Hepatocyte (in vitro differentiated cells): ENCODE data around the gene SLC35A4. TPM values are rescaled to one million over a fixed set of nuclear protein-coding genes. Genes with fewer than 3 reads are reported as not detected.

Source experiments
- DNase-seq: peaks from one replicate; pipeline ENCODE4 v3.0.0-alpha.2; 2016; ENCODE audit warnings: low spot score
- H2AFZ ChIP-seq: fragments of 200-600 bp; sonication (generic); 2 replicates; pipeline ENCODE4 v1.6.0; 2016; ENCODE audit warnings: antibody characterized with exemption, mild to moderate bottlenecking
- H3K27ac ChIP-seq: fragments of 200-600 bp; sonication (generic); 2 replicates; pipeline ENCODE4 v1.5.1; 2016; ENCODE audit warnings: mild to moderate bottlenecking
- H3K27me3 ChIP-seq: fragments of 200-600 bp; sonication (generic); 2 replicates; pipeline ENCODE4 v1.6.1; 2016
- H3K36me3 ChIP-seq: fragments of 200-600 bp; sonication (generic); replicated peaks from 2 replicates; pipeline ENCODE4 v1.5.1; 2016; ENCODE audit warnings: low read depth; ENCODE audit not compliant: insufficient read depth
- H3K4me1 ChIP-seq: fragments of 200-600 bp; sonication (generic); 2 replicates; pipeline ENCODE4 v1.5.1; 2016; ENCODE audit warnings: mild to moderate bottlenecking, moderate library complexity; ENCODE audit not compliant: insufficient read depth
- H3K4me2 ChIP-seq: fragments of 200-600 bp; sonication (generic); 2 replicates; pipeline ENCODE4 v1.6.0; 2016
- H3K4me3 ChIP-seq: fragments of 200-600 bp; sonication (generic); 2 replicates; pipeline ENCODE4 v1.5.1; 2016; ENCODE audit warnings: mild to moderate bottlenecking
- H3K79me2 ChIP-seq: fragments of 200-600 bp; sonication (generic); 2 replicates; pipeline ENCODE4 v1.6.0; 2017; ENCODE audit warnings: mild to moderate bottlenecking
- H3K9me2 ChIP-seq: fragments of 200-600 bp; sonication (generic); replicated peaks from 2 replicates; pipeline ENCODE4 v1.6.0; 2017; ENCODE audit warnings: mild to moderate bottlenecking; ENCODE audit not compliant: insufficient read depth
- H3K9me3 ChIP-seq: fragments of 200-600 bp; sonication (generic); 2 replicates; pipeline ENCODE4 v1.5.1; 2016; ENCODE audit warnings: low read depth, mild to moderate bottlenecking
- H4K20me1 ChIP-seq: fragments of 200-600 bp; sonication (generic); 2 replicates; pipeline ENCODE4 v1.6.0; 2016; ENCODE audit warnings: mild to moderate bottlenecking; ENCODE audit not compliant: insufficient read depth, poor library complexity, severe bottlenecking
- EZH2 ChIP-seq: fragments of 200-600 bp; sonication (generic); IDR thresholded peaks from 2 replicates; pipeline ENCODE4 v1.6.1; 2016; ENCODE audit warnings: antibody characterized with exemption, mild to moderate bottlenecking, borderline replicate concordance
- EZH2phosphoT487 ChIP-seq: fragments of 200-600 bp; sonication (generic); IDR thresholded peaks from one replicate; pipeline ENCODE4 v1.6.1; 2018; ENCODE audit warnings: antibody characterized with exemption, mild to moderate bottlenecking, low read depth, moderate library complexity; ENCODE audit not compliant: unreplicated experiment, severe bottlenecking
- WGBS: methylation state at CpG from one replicate; pipeline ENCODE4 v1.1.6; 2016; ENCODE audit warnings: low lambda C conversion rate; ENCODE audit errors: missing lambda C conversion rate; 5-methylcytosine and 5-hydroxymethylcytosine counted together
- polyA plus RNA-seq: library from polyadenylated mRNA; unstranded; fragments of >200 nt; fragmentation: Nextera tagmentation; extraction: Ambion mirVana; gene quantifications from 2 replicates; pipeline ENCODE4 v1.2.1, GENCODE V29; 2016
- total RNA-seq: library from RNA; depleted of rRNA; stranded (reverse); fragments of >200 nt; gene quantifications from 2 replicates; pipeline ENCODE4 v1.2.3, GENCODE V29; 2014
- TF ChIP-seq, protein P1 (sequence below): fragments of 200-600 bp; sonication (generic); IDR thresholded peaks from 2 replicates; pipeline ENCODE4 v1.5.1; 2016; ENCODE audit warnings: antibody characterized with exemption, mild to moderate bottlenecking; ENCODE audit not compliant: poor library complexity

The SLC35A4 gene
- total and polyA plus RNA-seq, 2 experiments from 2014 or later, result 34.1 to 81.0 TPM

DNA sequence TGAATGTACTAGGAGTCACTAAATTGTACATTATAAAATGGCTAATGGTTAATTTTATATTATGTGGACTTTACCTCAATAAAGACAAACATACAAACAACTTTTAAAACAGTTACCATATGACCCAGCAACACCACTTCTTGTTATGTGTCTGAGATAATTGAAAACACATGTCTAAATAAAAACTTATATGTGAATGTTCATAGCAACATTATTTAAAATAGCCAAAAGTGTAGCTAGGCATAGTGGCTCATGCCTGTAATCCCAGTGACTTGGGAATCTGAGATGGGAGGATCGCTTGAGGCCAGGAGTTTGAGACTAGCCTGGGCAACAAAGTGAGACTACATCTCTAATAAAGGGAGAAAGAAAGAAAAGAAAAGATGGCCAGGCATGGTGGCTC is 22.9 kb downstream of the SLC35A4 start:
- TF ChIP-seq EZH2phosphoT487, result no peak
- TF ChIP-seq, protein P1, sequence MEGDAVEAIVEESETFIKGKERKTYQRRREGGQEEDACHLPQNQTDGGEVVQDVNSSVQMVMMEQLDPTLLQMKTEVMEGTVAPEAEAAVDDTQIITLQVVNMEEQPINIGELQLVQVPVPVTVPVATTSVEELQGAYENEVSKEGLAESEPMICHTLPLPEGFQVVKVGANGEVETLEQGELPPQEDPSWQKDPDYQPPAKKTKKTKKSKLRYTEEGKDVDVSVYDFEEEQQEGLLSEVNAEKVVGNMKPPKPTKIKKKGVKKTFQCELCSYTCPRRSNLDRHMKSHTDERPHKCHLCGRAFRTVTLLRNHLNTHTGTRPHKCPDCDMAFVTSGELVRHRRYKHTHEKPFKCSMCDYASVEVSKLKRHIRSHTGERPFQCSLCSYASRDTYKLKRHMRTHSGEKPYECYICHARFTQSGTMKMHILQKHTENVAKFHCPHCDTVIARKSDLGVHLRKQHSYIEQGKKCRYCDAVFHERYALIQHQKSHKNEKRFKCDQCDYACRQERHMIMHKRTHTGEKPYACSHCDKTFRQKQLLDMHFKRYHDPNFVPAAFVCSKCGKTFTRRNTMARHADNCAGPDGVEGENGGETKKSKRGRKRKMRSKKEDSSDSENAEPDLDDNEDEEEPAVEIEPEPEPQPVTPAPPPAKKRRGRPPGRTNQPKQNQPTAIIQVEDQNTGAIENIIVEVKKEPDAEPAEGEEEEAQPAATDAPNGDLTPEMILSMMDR, result no peak
- TF ChIP-seq EZH2, result no peak

DNA sequence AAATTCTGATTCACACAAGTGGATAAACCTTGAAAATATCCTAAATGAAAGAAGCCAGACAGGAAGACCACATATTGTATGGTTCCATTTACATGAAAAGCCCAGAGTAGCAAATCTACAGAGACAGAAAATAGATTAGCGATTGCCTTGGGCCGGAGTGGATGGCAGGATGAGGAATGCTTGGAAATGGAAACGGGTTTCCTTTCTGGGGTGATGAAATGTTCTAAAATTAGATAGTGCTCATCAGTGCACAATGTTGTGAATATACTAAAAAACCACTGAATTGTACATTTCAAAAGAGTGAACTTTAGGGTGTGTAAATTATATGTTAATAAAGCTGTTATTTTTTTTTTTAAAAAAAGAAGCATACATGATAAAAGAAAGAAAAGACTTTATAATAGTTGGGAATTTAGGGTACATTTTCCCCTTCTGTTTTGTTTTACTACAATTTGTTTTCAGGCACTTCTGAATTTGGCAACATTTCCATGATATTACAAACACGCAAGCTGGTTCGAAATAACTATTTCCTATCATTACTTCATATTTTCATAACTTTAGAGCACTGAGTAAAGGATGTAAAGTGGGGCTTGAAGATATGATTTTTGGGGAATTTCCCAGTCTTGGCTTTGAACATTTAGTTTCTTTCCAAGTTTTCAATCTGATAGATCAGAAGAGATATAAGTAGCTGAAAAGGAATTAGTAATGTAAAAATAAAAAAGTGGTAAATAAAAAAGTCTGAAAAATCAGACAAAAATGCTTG is 23.9 kb downstream of the SLC35A4 start:
- DNase-seq, result no peak
- no peaks in the 10 kb centered on the region for H3K9me2 ChIP-seq
- TF ChIP-seq EZH2 (no peak), EZH2phosphoT487 (no peak)
- TF ChIP-seq, protein P1, result no peak
- no peak overlapping the region for H3K4me3 ChIP-seq
- no peak overlapping the region for H3K4me2 ChIP-seq
- no peaks in the 10 kb centered on the region for H3K9me3 ChIP-seq
- no peaks in the 10 kb centered on the region for H3K79me2 ChIP-seq
- H3K27ac ChIP-seq, result no peak overlapping the region
- H4K20me1 ChIP-seq, result no peaks in the 10 kb centered on the region
- H2AFZ ChIP-seq, result no peak overlapping the region
- no peaks in the 10 kb centered on the region for H3K36me3 ChIP-seq
- WGBS, result 88% methylated on average over 5 of the region's 5 CpGs
- no peaks in the 10 kb centered on the region for H3K27me3 ChIP-seq
- H3K4me1 ChIP-seq, result no peaks in the 10 kb centered on the region

More for the DNA sequence above, 22.9 kb downstream of the SLC35A4 start:
- H4K20me1 ChIP-seq, result no peaks in the 10 kb centered on the region
- H3K79me2 ChIP-seq, result no peaks in the 10 kb centered on the region
- H3K4me3 ChIP-seq, result no peak overlapping the region
- H3K9me3 ChIP-seq, result no peaks in the 10 kb centered on the region
- no peaks in the 10 kb centered on the region for H3K4me1 ChIP-seq
- no peak overlapping the region for H3K4me2 ChIP-seq
- H3K9me2 ChIP-seq, result no peaks in the 10 kb centered on the region
- 100% methylated on average over 1 of the region's 1 CpG for WGBS
- no peaks in the 10 kb centered on the region for H3K27me3 ChIP-seq
- no peak for DNase-seq
- H3K27ac ChIP-seq, result no peak overlapping the region
- H2AFZ ChIP-seq, result no peak overlapping the region
- H3K36me3 ChIP-seq, result no peaks in the 10 kb centered on the region

DNA sequence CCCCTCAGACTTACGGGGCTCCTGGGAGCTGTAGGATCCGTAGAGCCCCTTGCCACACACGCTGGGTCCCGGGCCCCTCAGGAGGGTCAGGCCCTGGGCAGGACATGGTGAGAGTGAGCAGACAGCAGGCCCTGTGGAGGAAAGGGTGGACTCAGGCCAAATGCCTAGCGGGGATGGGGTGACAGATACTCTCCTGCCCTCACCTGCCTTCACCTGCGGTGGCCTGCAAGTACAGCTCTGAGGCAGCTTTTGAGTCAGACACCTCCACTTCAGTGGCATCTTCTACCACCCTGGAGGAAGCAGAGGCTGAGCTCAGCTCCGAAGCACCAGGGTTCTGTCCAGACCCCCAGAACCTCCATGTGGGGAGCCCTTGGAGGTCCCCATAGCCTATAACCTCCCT is 26.2 kb downstream of the SLC35A4 start:
- no peaks in the 10 kb centered on the region for H3K79me2 ChIP-seq
- DNase-seq, result no peak
- TF ChIP-seq EZH2 (no peak), EZH2phosphoT487 (no peak)
- TF ChIP-seq, protein P1, result no peak
- H3K27ac ChIP-seq, result no peak overlapping the region
- H3K9me3 ChIP-seq, result no peaks in the 10 kb centered on the region
- no peaks in the 10 kb centered on the region for H3K36me3 ChIP-seq
- H3K4me2 ChIP-seq, result no peak overlapping the region
- H3K4me3 ChIP-seq, result no peak overlapping the region
- no peaks in the 10 kb centered on the region for H3K9me2 ChIP-seq
- H3K4me1 ChIP-seq, result no peaks in the 10 kb centered on the region
- H3K27me3 ChIP-seq, result no peaks in the 10 kb centered on the region
- 92% methylated on average over 7 of the region's 7 CpGs for WGBS
- no peak overlapping the region for H2AFZ ChIP-seq
- H4K20me1 ChIP-seq, result no peaks in the 10 kb centered on the region
